Limb (tissue), 2 donors: ENCODE results near the gene RPUSD2.

Experiments
- DNase-seq, 2 donors: peaks; one replicate each; pipeline ENCODE4 v3.0.0-alpha.2; 2016; ENCODE audit errors: extremely low spot score in 2 of 2

Gene RPUSD2, protein sequence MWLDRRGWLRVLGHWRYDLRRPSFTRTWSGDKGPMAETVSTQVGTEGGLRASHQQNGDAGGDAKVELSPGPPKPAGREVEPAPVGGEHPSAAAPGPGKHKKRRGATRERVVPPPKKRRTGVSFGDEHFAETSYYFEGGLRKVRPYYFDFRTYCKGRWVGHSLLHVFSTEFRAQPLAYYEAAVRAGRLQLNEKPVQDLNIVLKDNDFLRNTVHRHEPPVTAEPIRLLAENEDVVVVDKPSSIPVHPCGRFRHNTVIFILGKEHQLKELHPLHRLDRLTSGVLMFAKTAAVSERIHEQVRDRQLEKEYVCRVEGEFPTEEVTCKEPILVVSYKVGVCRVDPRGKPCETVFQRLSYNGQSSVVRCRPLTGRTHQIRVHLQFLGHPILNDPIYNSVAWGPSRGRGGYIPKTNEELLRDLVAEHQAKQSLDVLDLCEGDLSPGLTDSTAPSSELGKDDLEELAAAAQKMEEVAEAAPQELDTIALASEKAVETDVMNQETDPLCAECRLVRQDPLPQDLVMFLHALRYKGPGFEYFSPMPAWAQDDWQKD

DNA sequence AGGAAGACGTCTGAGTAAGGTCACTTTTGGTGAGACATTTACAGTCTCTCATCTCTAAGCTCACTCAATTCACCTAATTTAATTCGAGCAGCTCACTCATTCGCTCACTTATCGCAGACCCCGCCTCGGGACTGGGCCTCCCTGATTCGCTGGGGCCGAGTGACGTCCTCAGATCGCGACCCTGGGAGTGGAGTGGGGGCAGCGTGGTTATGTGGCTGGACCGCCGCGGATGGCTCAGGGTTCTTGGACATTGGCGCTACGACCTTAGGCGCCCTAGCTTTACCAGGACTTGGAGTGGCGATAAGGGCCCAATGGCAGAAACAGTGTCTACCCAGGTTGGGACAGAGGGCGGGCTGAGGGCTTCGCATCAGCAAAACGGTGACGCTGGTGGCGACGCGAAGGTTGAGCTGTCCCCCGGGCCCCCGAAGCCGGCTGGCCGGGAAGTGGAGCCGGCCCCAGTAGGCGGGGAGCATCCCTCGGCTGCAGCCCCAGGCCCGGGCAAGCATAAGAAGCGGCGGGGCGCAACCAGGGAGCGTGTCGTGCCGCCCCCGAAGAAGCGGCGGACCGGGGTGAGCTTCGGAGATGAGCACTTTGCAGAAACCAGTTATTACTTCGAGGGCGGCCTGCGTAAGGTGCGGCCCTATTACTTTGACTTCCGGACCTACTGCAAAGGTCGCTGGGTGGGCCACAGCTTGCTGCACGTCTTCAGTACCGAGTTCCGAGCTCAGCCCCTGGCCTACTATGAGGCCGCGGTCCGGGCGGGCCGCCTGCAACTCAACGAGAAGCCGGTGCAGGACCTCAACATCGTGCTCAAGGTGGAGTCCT, at the start of gene RPUSD2:
RPUSD2 (plus strand) TSS at position 171 of the 825 bp plus-strand sequence; CDS start at position 210, 39 bp downstream.
- DNase-seq: peak; percentile 92 to 96

DNA sequence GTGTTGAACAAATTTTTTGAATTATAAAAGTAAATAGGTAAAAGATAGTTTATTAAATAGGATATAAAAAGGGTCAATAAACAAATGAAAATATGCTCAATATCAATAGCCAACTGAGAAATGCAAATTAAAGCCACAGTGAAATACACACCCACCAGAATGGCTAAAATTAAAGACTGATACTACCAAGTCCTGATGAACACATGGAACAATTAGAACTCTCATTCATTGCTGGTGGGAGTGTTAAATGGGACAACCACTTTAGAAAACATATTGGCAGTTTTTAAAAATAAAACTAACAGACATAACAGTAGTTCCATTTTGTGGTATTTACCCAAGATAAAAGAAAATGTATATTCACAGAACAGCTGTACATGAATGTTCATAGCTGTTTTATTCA, 45.5 kb upstream of the RPUSD2 start:
- no peak for DNase-seq

DNA sequence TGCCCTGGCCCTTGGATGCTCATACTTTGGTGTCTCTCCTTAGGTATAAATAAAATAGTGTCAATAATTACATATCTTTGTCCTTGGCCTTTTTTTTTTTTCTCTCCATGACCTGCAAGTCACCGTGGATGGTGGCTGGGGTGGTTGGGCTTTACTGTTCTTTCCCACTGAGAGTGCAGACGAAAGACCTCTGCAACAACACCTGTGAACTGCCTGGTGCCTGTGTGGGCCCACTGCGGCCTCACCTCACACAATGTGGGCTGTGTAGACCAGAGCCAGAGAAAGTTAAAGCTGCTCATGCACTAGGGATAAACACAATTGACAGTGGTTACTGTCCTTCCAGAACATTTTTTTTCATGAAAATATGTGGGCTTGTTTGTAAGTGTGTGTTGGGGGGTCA, 43.2 kb upstream of the RPUSD2 start:
- DNase-seq: no peak

DNA sequence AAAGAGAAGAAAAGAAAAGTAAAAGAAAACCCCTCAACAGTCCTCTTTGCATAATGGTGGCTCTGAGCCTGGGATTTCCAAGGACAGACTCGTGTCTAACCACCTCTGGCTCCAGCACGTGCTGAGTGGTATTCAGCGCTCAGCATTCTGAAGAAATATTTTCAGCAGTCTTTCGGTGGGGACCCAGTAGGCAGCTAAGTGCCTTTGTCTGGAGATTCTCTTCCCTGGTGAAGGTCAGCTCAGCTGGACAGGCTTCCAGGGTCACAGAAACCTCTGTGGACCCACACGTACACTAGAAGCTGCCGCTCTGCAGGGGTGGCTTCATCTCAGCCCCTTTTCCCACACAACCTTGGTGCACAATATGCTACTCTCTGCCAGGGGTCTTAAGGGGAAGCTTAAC, 40.3 kb upstream of the RPUSD2 start:
- DNase-seq: no peak

DNA sequence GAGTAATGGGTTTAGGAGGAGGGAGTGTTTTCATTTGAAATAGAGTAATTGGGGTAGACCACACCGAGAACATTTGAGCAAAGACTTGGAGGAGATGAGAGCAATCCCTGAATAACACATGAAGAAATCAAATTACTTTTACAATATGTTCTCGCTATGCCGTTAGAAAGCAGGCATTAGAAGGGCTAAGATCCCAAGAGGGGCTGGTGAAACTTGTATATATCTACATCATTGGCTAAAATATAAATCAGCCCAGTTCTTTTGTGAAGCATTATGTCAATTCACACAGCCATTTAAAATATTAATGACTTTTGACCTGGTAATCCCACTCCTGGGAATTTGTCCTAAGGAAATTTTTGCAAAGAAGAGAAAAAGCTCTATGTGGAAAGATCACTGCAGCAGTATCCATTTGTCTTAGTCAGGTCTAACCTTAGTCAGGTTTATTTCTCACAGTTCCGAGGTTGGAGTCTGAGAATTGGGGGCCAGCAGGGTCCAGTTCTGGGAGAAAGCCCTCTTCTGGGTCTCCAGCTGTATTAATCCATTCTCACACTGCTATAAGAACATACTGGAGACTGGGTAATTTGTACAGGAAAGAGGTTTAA, 35.2 kb upstream of the RPUSD2 start:
- DNase-seq: no peak

DNA sequence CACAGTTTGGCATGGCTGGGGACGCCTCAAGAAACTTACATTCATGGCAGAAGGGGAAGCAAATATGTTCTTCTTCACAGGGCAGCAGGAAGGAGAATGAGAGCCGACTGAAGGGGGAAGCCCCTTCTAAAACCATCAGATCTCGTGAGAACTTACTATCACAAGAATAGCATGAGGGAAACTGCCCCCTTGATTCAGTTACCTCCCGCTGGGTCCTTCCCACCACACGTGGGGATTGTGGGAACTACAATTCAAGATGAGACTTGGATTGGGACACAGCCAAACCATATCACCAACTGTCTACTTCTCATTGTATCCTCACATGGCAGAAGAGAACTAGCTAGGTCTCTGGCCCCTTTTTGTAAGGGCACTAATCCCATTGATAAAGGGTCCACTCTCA, 34.7 kb upstream of the RPUSD2 start:
- DNase-seq: no peak

DNA sequence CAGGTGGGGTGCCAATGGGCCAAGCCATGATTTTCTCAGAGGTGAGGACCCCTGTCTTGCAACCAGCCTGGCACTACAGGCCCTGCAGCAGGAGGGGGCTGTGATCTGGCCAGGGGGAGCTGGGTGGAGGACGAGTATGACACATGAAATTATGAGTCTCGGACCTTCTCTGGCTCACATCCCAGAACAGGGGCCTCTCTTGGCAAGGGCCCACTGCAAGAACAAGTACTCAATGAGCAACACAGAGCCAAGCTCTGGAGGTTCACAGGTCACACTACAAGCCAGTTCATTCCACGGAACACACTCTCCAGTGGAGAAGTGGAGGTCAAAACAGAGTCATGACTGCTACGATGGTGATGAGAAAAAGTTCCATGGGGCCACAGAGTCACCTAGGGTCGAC, 32.6 kb upstream of the RPUSD2 start:
- peak; percentile 18 to 57 for DNase-seq

DNA sequence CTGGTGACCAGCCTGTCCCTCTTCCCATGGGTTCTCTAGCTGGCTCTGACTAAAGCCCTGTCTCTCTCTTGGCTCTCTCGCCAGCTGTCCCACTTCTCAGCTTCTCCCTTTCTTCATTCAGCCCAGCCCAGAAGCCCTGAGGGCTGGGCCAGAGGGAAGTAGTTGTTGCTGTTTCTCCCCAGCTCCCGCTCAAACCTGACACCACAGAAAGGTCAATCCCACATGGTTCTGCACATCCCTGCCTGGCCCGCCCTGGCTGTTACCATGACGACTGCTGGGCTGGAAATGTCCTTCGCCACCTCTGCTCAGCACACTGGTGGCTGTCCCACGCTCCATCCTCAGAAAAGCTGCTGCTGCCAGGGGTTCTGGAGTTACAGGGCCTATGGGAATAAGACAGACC, 30.1 kb upstream of the RPUSD2 start:
- no peak for DNase-seq

DNA sequence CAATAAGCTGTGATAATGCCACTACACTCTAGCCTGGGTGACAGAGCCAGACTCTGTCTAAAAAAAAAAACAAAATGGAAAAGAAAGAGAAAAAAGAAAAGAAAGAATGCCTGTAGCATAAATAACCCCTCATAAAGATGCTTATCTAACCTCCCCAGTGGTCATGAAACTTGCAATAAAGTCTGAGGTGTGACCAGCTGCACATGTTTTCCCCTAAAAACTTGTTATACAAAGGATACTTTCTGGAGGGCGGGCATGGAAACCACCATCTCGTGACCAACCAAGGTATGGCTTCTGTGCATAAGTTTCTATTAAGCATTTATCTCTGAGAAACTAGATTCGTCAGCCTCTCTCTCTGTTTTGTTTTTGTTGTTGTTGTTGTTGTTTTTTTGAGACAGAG, 26.0 kb upstream of the RPUSD2 start:
- no peak for DNase-seq

DNA sequence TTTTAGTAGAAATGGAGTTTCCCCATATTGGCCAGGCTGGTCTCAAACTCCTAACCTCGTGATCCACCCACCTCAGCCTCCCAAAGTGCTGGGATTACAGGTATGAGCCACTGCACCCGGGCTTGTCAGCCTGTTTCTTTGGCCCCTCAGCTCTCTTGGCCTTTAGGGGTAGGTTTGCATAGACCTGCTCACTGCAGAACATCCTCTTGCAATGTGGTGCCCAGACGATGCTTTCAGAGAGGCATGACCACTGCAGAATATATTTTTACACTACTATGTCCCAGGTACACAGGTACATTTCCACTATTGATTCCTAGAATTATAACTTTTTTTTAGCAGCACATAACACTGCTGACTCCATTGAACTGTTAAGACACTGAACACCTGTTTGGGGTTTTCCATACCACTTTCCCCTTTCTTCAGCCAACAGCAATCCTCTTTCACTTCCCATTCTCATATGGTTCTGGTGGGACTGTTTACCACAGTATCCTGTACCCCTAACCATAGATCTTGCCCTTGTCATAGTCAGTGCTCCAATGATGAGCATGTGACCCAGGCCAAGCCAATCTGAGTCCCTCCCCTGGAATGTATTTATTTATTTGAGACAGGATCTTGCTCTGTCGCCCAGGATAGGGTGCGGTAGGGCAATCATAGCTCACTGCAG, 25.3 kb upstream of the RPUSD2 start:
- DNase-seq: no peak

DNA sequence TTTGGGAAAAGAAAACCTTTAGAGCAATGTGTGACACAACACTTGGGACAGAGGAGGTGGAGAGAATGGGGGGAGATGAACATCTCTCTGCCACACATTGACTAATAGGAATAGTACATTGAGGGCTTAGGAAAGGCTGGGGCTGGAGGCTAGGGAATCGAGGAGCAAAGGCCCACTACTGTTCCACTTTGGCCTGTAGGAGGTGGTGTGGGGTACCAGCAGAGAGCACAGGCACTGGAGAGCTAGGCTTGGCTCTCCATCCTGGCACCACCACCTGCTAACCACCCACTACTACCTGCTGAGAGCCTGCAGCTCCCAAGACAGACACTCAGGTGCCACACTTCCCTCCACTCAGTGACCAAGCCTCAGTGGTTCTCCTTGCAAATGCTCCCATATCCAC, 23.6 kb upstream of the RPUSD2 start:
- no peak for DNase-seq

DNA sequence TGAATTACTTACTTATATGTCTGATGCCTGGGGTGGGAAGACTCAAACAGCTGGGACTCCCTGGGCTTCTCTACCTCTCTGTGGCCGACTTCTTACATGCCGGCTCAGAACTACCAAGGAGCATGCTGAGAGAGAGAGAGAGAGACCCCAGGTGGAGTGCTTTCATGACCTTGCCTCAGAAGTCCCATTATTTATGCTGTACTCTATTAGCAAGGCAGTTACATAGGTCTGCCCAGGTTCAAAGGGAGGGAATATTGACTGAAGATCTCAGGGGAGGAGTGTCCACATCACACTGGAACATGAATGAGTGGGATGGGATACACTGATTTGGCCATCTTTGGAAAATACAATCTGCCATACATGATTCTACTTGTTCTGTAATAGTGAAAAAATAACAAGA, 20.5 kb upstream of the RPUSD2 start:
- DNase-seq: no peak

DNA sequence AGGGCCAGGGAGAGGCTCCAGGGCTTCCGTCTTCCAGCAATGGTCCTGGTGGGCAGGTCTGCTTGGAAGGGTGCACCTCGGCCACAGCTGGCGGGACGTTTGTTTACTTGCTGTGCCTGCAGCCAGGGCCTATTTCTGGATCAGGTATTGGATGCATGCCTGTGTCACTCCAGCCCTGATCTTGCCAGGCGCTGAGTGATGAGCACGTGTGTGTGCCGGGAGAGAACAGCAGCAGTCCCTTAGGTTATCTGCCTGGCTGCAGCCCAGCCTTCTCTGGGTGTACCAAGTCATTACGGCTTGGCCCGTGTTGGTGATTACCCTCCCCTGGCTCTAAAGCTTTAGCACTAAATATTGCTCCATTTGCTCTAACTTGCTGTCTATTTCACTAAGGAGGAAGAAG, 19.2 kb upstream of the RPUSD2 start:
- DNase-seq: no peak

DNA sequence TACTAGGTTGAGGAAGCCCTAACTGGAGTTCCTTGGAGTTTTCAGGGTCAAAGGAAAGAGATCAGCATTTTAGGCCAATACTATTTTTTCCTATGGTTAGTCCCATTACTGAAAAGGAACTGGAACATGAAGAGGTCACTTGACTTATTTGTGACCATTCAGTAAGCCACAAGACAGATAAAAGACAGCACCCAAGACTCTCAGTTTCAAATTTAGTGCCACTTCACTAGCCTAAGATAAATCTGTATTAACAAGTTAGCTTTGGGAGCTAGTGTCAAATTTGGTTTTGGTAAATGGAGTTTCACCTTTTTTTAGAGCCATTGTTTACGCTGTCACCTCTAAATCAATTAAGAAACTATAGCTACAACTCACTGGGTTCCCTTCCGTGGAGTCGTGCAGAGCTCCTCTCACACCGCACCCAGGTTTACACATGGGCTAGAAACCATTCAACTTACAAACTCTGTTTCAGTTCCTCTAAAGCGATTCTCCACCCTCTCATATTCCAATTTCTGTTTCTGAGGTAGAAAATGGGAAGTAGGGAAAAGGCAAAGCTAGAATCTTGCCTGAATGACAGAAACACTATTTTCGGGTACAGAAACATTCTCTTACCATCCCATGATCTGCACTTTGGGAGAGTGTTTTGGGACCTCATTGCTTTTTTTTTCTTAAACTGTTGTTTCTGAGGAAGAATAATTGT, 18.6 kb upstream of the RPUSD2 start:
- DNase-seq: no peak

DNA sequence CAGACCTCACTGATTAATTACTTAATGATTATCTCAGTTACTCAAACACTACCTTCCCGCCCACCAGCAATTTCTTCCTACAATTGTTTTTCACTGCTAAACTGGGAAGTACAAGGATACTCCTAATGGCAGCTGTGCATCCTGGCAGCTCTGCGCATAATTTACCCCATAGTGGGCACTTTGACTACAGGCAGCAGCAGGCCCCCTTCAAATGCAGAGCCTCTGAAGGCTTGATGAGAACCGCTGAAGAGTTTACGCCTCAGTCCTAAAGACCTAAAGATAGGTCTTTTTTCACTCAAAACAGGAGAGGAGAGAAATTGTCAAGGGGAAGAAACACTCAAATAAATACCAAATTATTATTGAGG, 15.0 kb upstream of the RPUSD2 start:
- no peak for DNase-seq

DNA sequence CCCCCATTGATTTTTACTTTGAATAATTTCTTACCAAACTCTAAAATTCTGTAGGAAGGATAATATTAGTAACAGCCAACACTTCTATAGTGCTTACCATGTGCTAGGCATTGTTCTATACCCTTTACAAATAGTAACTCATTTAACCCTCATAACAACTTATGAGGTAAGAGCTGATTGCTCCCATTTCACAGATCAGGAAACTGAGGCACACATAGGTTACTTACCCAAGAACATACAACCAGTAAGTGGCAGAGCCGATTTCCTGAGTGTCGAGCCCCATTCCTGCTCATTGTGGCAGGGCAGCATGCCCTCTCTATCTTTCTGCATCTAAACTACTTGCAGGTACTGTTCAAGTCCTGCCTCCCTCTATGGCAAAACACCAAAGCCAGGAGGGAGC, 13.2 kb upstream of the RPUSD2 start:
- DNase-seq: no peak

DNA sequence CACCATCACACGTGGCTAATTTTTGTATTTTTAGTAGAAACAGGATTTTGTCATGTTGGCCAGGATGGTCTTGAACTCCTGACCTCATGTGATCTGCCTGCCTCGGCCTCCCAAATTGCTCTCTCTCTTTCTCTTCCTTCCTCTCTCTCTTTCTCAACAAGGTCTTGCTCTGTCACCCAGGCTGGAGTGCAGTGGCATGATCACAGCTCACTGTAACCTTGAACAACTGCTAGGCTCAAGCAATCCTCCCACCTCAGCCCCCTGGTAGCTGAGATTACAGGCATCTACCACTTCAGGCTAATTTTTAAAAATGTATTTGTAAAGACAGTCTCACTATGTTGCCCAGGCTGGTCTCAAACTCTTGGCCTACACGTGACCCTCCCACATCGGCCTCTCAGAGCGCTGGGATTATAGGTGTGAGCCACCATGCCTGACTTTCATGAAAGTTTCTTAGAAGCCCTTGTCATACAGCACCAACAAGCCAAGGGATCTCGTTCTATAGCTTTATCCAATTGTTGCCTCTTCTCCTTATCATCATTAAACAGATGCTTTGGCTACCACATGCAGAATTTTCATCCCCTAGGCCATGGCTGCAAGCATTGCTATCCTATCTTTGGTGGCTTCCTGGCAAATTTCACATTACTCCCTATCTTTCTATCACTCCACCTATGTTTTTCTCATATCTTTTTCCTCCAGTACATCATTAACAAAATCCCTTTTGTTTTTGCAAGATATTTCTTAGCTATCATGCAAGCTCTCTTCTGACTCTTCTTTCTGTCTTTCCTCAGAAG, 10.0 kb upstream of the RPUSD2 start:
- no peak for DNase-seq

DNA sequence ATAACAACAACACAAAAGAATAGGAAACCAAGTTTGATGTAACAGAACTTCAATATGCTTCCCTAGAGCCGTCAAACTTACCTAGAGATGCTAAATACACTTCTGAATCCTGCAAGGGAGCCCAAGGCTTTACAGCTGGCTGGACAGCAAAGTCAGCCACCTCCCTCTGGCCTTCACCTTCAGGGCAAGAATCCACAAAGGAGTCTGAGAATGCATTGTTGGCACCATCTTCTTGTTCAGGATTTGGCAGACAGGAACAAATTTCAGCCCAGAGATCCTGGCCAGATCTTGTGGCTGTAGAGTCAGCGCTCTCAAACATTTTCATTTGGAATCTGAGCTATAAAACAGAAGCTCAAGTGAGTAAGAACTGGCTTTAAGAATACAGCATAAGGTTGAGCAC, 6.4 kb upstream of the RPUSD2 start:
- no peak for DNase-seq

DNA sequence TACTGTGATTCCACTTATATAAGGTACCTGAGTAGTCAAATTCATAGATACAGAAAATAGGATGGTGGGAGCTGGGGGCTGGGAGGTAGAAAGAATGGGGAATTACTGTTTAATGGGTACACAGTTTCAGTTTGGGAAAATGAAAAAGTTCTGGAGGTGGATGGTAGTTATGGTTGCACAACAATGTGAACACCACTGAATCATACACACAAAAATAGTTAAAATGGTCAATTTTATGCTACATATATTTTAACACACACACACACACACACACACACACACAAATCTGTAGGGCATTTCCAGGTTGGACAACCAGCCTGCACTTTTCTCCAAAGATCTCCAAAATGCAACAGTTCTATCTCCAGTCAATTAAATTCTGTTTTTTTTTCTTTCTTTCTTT, 5.7 kb upstream of the RPUSD2 start:
- no peak for DNase-seq
